T-helper 1 cell treated with Interleukin-12 subunit alpha and Interleukin-12 subunit beta and Interleukin-4 antibody, amounts not matched to agents 30 ng/mL and 1 ng/mL, for 36 hours (primary cell): ENCODE data around the gene DMAC2. TPM values are rescaled to one million over a fixed set of nuclear protein-coding genes. Genes with fewer than 3 reads are reported as not detected.
"Not testable (repeated sequence)": the region's sequence is repeated elsewhere in the genome, so short reads cannot be mapped to it uniquely, and the experiment has no call there.

Experiments used
- intact Hi-C: fragments of 100-400 bp; cut with micrococcal nuclease; formaldehyde crosslinking; loops from one replicate; pipeline ENCODE4 v1.15.1; 2024
- total RNA-seq: library from RNA; stranded (reverse); gene quantifications from 2 replicates; pipeline ENCODE4 v1.2.3, GENCODE V29; 2022

Gene DMAC2
- total RNA-seq, 1 donor from 2014 or later: 42.0 TPM

GRCh38 chr19:41443813-41444455 is 4.2 kb upstream of the DMAC2 start:
- intact Hi-C loops: no loop called here

- intact Hi-C loops: no loop called here
These were observed 3.0 kb upstream of the DMAC2 start, which contains the start of gene ERICH4 for GRCh38 chr19:41442473-41443355. TSS of gene ERICH4 (plus strand) at chr19:41443156. CDS start at chr19:41443170, 14 bp downstream.

- intact Hi-C loops: loop anchor here (2.0 kb wide), 1 partner anchor 153 kb away; no protein-coding TSS in a partner anchor
These were observed 1.7 kb upstream of the DMAC2 start for GRCh38 chr19:41441321-41441945.

GRCh38 chr19:41437944-41438574 is 1.7 kb downstream of the DMAC2 start:
- intact Hi-C loops: no loop called here

- intact Hi-C loops: no loop called here
These were observed 3.1 kb downstream of the DMAC2 start for GRCh38 chr19:41436674-41436951.

GRCh38 chr19:41435936-41436673 is 3.6 kb downstream of the DMAC2 start:
- intact Hi-C loops: no loop called here

GRCh38 chr19:41435376-41435775 is 4.3 kb downstream of the DMAC2 start:
- intact Hi-C loops: not testable (repeated sequence)

- intact Hi-C loops: no loop called here
These were observed 5.3 kb downstream of the DMAC2 start for GRCh38 chr19:41434450-41434849.

- intact Hi-C loops: no loop called here
These were observed 6.5 kb downstream of the DMAC2 start for GRCh38 chr19:41433171-41433570.

GRCh38 chr19:41431426-41432386 is 8.0 kb downstream of the DMAC2 start:
- intact Hi-C loops: no loop called here

- intact Hi-C loops: no loop called here
These were observed 8.8 kb downstream of the DMAC2 start for GRCh38 chr19:41430922-41431321.

GRCh38 chr19:41428481-41428859 is 11.2 kb downstream of the DMAC2 start:
- intact Hi-C loops: loop anchor here (1.0 kb wide), 1 partner anchor 11 kb away; the partner anchor contains the start of gene DMAC2

- intact Hi-C loops: loop anchor here (1.0 kb wide), 1 partner anchor 11 kb away; the partner anchor contains the start of gene DMAC2
These were observed 11.8 kb downstream of the DMAC2 start for GRCh38 chr19:41427647-41428480.

- intact Hi-C loops: no loop called here
These were observed 12.6 kb downstream of the DMAC2 start, which contains the start of gene B3GNT8 for GRCh38 chr19:41426952-41427646. TSS of gene B3GNT8 (minus strand) at chr19:41427374. CDS start at chr19:41426778, 596 bp downstream.

- intact Hi-C loops: no loop called here
These were observed 13.4 kb downstream of the DMAC2 start for GRCh38 chr19:41426116-41426841.

GRCh38 chr19:41425174-41426115 is 14.3 kb downstream of the DMAC2 start:
- intact Hi-C loops: no loop called here
